Spleen (tissue), 7 donors: ENCODE measurements around the gene PTPN14.

Experiments
- POLR2AphosphoS5 ChIP-seq, 3 donors: sonication (generic); formaldehyde crosslinking; IDR thresholded peaks; one replicate each; pipeline ENCODE4 v1.5.1; 2017; ENCODE audit warnings: antibody characterized with exemption in 3 of 3
- TF ChIP-seq, protein P1 (sequence below), 11 experiments: fragments of 200-600 bp in 7 of 11; fragments of 450-650 bp in 4 of 11; sonication (generic) in 4 of 11; IDR thresholded peaks in 8 of 11; conservative IDR thresholded peaks in 3 of 11; 1 replicate in 7 of 11; 2 replicates in 4 of 11; pipeline versions ENCODE4 v1.4.0 to v1.8.0; 2016 to 2021; ENCODE audit warnings: antibody characterized with exemption in 11 of 11, inconsistent platforms in 4 of 11, mild to moderate bottlenecking in 1 of 11
- donor health status: DM: no; HTN: no; CAD: no; lungs with moderate emphysema.
- donor health status: DM: no; HTN: no; CAD: no.
- donor health status: DM: no; HTN: no; CAD: no.

DNA sequence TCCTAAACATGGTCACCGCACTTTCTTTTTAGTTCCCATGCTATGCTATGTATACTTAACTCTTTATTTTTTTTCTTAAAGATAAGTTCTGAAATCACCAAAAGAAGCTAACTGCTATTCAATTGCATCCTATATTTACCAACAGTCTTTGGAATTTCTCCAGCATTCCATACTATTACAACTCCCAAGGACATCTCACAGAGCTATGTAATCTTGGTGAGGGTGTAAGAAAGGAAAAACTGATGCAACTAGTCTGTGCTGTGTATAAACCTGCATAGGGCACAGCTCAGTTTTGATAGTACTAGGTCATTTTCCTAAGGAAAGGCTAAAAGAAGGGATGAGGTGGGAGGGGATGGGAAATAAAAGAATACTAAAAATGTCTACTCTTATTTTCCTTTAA is 78.0 kb downstream of the PTPN14 start:
- TF ChIP-seq, protein P1, sequence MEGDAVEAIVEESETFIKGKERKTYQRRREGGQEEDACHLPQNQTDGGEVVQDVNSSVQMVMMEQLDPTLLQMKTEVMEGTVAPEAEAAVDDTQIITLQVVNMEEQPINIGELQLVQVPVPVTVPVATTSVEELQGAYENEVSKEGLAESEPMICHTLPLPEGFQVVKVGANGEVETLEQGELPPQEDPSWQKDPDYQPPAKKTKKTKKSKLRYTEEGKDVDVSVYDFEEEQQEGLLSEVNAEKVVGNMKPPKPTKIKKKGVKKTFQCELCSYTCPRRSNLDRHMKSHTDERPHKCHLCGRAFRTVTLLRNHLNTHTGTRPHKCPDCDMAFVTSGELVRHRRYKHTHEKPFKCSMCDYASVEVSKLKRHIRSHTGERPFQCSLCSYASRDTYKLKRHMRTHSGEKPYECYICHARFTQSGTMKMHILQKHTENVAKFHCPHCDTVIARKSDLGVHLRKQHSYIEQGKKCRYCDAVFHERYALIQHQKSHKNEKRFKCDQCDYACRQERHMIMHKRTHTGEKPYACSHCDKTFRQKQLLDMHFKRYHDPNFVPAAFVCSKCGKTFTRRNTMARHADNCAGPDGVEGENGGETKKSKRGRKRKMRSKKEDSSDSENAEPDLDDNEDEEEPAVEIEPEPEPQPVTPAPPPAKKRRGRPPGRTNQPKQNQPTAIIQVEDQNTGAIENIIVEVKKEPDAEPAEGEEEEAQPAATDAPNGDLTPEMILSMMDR (IDR thresholded peaks at IDR 0.05 in 8 of 11, conservative IDR thresholded peaks at IDR 0.05 in 3 of 11): no peak
- no peak for TF ChIP-seq POLR2AphosphoS5 (IDR thresholded peaks at IDR 0.05)
